ENCODE results near the gene RPUSD1. TPM values are rescaled to one million over a fixed set of nuclear protein-coding genes. Genes with fewer than 3 reads are reported as not detected.

Gene RPUSD1
- total RNA-seq, 2 experiments from 2014 or later, result 12.8 to 15.0 TPM

- peaks cover 37% of the 10 kb centered on the region for H3K36me3 ChIP-seq (ENCODE audit: insufficient read depth, low read length)
- H3K27me3 ChIP-seq (ENCODE audit: control insufficient read depth in 1 of 2, insufficient read depth in 2 of 2, low read length in 2 of 2), result no peaks in the 10 kb centered on the region
- intact Hi-C loops (cut with DNase I, micrococcal nuclease), result no loop called here
- H3K4me3 ChIP-seq (ENCODE audit: low read length), result peak overlapping the region; percentile 88
- CTCF ChIA-PET, result interaction anchor here (1.4 to 1.9 kb wide), 5 partner anchors 11 to 45 kb away, joined by 3 to 9 read pairs (median 8); partner anchors contain the start of genes ANTKMT and METRN
- H3K4me1 Mint-ChIP-seq (ENCODE audit: low read depth), result no peaks in the 10 kb centered on the region
- no peak for DNase-seq
- H3K9me3 ChIP-seq (ENCODE audit: control insufficient read depth in 1 of 2, insufficient read depth in 1 of 2, low read length in 2 of 2), result no peaks in the 10 kb centered on the region
- H3K27me3 Mint-ChIP-seq, result no peaks in the 10 kb centered on the region
- no peaks in the 10 kb centered on the region for H3K9me3 Mint-ChIP-seq
- ATAC-seq (ENCODE audit: poor library complexity), result no peak
- TF ChIP-seq CTCF (IDR thresholded peaks at IDR 0.05), result no peak
- POLR2A ChIA-PET, result interaction anchor here (0.8 to 1.7 kb wide), 7 partner anchors 11 to 48 kb away, joined by 3 to 7 read pairs (median 5); partner anchors contain the start of genes ANTKMT, CHTF18 and RPUSD1
- H3K36me3 Mint-ChIP-seq (ENCODE audit: low read depth), result peaks cover 23% of the 10 kb centered on the region
- peak overlapping the region; percentile 60 for H3K4me3 Mint-ChIP-seq
- H3K27ac ChIP-seq (ENCODE audit: low read depth in 1 of 2, low read length in 2 of 2), result no peak overlapping the region
- no peak overlapping the region for H3K27ac Mint-ChIP-seq
- H3K4me1 ChIP-seq (ENCODE audit: insufficient read depth, low read length), result peaks cover 20% of the 10 kb centered on the region
Observed at GRCh38 chr16:739560-740458, 48.4 kb downstream of the RPUSD1 start.

DNA sequence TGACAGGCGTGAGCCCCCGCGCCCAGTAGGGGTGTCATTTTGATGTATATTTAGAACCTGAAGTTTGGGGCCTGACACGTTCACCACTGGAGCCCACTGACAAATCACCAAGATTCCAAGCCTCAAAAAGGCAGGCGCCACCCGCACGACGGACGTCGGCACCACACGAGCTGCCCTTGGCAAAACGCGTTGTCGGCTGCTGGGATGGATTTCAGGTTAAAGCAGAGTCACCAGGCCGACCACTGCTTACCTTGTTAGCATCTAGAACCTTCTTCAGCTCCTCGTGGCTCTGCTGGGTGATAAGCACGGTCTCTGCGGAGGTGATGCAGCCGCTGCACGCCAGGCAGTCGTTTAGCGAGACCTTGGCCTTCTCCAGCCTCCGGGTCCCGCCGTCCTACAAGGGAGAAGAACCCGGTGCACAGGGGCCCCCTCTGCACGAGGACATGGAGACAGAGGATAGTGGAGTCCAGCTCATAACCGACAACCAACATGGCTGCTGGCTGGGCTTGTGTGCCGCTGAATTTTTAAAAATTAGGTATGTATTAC is 51.2 kb downstream of the RPUSD1 start:
- intact Hi-C loops (cut with DNase I, micrococcal nuclease), result no loop called here
- peaks cover 33% of the 10 kb centered on the region for H3K36me3 Mint-ChIP-seq (ENCODE audit: low read depth)
- ChIA-PET CTCF (no interaction called here), POLR2A (interaction anchor here (1.0 kb wide), 1 partner anchor 15 kb away, joined by 3 read pairs; no protein-coding TSS in a partner anchor)
- Histone ChIP-seq H3K27ac (ENCODE audit: low read depth in 1 of 2, low read length in 2 of 2) (no peak overlapping the region), H3K27me3 (ENCODE audit: control insufficient read depth in 1 of 2, insufficient read depth in 2 of 2, low read length in 2 of 2) (no peaks in the 10 kb centered on the region), H3K36me3 (ENCODE audit: insufficient read depth, low read length) (peaks cover 54% of the 10 kb centered on the region), H3K4me3 (ENCODE audit: low read length) (no peak overlapping the region), H3K9me3 (ENCODE audit: control insufficient read depth in 1 of 2, insufficient read depth in 1 of 2, low read length in 2 of 2) (no peaks in the 10 kb centered on the region), H3K4me1 (ENCODE audit: insufficient read depth, low read length) (peaks cover 20% of the 10 kb centered on the region)
- no peak overlapping the region for H3K27ac Mint-ChIP-seq
- peak in 1 of 14 experiments; percentile 17 for DNase-seq
- no peak for TF ChIP-seq CTCF (IDR thresholded peaks at IDR 0.05)
- H3K9me3 Mint-ChIP-seq, result no peaks in the 10 kb centered on the region
- H3K27me3 Mint-ChIP-seq, result no peaks in the 10 kb centered on the region
- no peak for ATAC-seq (ENCODE audit: poor library complexity)
- peak overlapping the region; percentile 63 for H3K4me3 Mint-ChIP-seq
- H3K4me1 Mint-ChIP-seq (ENCODE audit: low read depth), result no peaks in the 10 kb centered on the region

DNA sequence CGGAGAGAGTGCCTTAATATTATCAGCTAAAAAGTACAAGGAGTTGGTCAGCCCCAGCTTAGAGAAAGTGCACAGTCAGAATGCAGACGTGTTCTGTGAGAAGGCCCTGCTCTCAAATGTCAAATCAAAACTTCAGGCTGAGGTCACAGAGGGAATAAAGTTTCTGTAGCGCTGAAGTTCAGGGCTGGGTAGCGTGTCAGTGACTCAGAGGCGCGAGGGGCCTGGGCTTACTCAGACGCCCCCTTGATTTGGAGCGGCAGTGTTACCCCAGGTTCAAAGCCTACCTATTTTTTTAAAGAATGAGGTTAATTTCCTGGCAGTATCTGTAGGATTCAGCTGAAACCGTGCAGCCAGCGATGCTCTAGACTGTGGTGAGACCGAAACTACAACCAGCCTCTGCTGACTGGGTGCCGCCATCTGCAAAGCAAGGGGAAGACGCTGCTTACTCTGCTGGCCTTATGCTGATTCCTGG is 52.2 kb downstream of the RPUSD1 start:
- Histone ChIP-seq H3K9me3 (ENCODE audit: control insufficient read depth in 1 of 2, insufficient read depth in 1 of 2, low read length in 2 of 2) (no peaks in the 10 kb centered on the region), H3K27ac (ENCODE audit: low read depth in 1 of 2, low read length in 2 of 2) (no peak overlapping the region), H3K4me1 (ENCODE audit: insufficient read depth, low read length) (peaks cover 15% of the 10 kb centered on the region), H3K36me3 (ENCODE audit: insufficient read depth, low read length) (peaks cover 54% of the 10 kb centered on the region), H3K4me3 (ENCODE audit: low read length) (no peak overlapping the region), H3K27me3 (ENCODE audit: control insufficient read depth in 1 of 2, insufficient read depth in 2 of 2, low read length in 2 of 2) (no peaks in the 10 kb centered on the region)
- no peak for ATAC-seq (ENCODE audit: poor library complexity)
- H3K27me3 Mint-ChIP-seq, result no peaks in the 10 kb centered on the region
- no peaks in the 10 kb centered on the region for H3K4me1 Mint-ChIP-seq (ENCODE audit: low read depth)
- no peak overlapping the region for H3K27ac Mint-ChIP-seq
- peak in 1 of 14 experiments; percentile 5 for DNase-seq
- intact Hi-C loops (cut with DNase I, micrococcal nuclease), result no loop called here
- POLR2A ChIA-PET, result interaction anchor here (1.0 kb wide), 1 partner anchor 14 kb away, joined by 3 read pairs; no protein-coding TSS in a partner anchor
- peaks cover 33% of the 10 kb centered on the region for H3K36me3 Mint-ChIP-seq (ENCODE audit: low read depth)
- no peak overlapping the region for H3K4me3 Mint-ChIP-seq
- no peak for TF ChIP-seq CTCF (IDR thresholded peaks at IDR 0.05)
- no peaks in the 10 kb centered on the region for H3K9me3 Mint-ChIP-seq
- CTCF ChIA-PET, result no interaction called here
